Activated T-helper 2 cell treated with anti-CD3 and anti-CD28 coated beads, Interferon-gamma antibody, Interleukin-2, Interleukin-4, amounts not matched to agents 10 μg/mL and 5 μg/mL and 100 μg/mL, durations not matched to agents 14 hours and 24 hours and 36 hours (primary cell): ENCODE measurements around the gene CBFA2T3. TPM values are rescaled to one million over a fixed set of nuclear protein-coding genes. Genes with fewer than 3 reads are reported as not detected.

ENCODE experiments used
- DNase-seq: peaks from one replicate; pipeline ENCODE4 v3.0.0; 2021; ENCODE audit warnings: low spot score
- H3K27ac Mint-ChIP-seq: one replicate; pipeline ENCODE4 v1.8.0; 2021; ENCODE audit warnings: mixed read lengths
- H3K27me3 Mint-ChIP-seq: one replicate; pipeline ENCODE4 v1.8.0; 2021; ENCODE audit warnings: low read depth, mixed read lengths
- H3K36me3 Mint-ChIP-seq: one replicate; pipeline ENCODE4 v1.8.0; 2021; ENCODE audit warnings: low read depth, mixed read lengths
- H3K4me1 Mint-ChIP-seq: one replicate; pipeline ENCODE4 v1.8.0; 2021; ENCODE audit warnings: low read depth, mixed read lengths
- H3K4me3 Mint-ChIP-seq: one replicate; pipeline ENCODE4 v1.8.0; 2021; ENCODE audit warnings: low read depth, mild to moderate bottlenecking, moderate library complexity, mixed read lengths
- H3K9me3 Mint-ChIP-seq: one replicate; pipeline ENCODE4 v1.8.0; 2021; ENCODE audit warnings: mixed read lengths
- intact Hi-C: fragments of 100-400 bp; cut with micrococcal nuclease; formaldehyde crosslinking; loops from one replicate; pipeline ENCODE4 v1.15.1; 2023
- total RNA-seq: library from RNA; stranded (reverse); gene quantifications from 2 replicates; pipeline ENCODE4 v1.2.3, GENCODE V29; 2022

CBFA2T3 gene
- total RNA-seq, 1 donor from 2014 or later = 0.30 TPM

DNA sequence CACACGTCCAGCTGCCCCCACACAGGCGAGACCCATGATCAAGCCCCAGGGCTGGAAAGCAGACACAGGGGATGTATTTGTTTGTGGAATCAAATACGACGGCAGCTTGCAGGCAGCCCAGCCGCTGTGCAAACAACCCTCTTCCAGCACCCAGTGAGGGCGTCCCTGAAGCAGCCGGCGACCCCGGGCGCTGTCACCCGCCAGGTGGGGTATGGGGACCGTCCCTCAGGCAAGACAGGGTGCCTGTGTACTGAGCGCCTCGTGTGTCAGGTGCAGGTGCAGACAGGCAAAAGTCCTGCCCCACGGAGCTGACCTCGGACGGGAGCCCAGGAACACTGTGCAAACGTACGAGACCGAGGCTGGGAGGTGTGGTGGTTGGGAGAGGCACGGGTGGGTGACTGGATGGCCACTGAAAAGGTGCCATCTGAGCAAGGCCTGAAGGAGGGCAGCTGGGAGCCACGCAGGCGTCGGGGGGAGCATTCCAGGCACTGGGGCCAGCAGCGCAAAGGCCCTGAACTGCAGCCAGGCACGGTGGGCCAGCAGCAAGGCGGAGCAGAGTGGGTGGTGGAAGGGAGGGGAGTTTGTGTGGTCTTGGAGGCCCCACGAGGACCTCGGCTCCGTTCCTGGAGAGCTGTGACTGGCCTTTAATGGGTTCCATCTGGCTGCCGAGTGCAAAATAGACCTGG lies 48.5 kb downstream of the CBFA2T3 start:
- Mint-ChIP-seq H3K36me3 (no peaks in the 10 kb centered on the region), H3K27ac (no peak overlapping the region), H3K27me3 (no peaks in the 10 kb centered on the region), H3K4me3 (no peak overlapping the region), H3K4me1 (no peaks in the 10 kb centered on the region), H3K9me3 (peaks cover 11% of the 10 kb centered on the region)
- intact Hi-C loops = no loop called here
- DNase-seq = no peak

DNA sequence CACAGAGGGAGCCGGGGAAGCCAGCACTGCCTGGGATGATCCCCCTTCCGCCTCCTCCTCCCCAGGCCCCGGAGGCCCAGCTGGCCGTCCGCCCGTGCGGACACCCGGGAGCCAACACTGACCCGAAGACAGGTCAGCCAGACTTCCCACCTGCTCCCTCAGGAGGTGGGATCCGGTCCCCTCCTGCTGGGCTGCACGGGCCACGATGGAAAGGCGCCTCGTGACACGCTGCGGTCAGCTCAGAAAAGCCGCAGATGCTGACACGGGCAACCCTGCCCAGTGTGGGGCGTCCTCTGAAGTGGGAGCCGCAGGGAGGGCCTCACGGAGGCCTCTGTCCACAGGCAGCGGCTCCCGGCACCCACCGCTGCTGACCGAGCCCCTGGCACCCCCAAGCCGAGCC lies 49.3 kb downstream of the CBFA2T3 start:
- Mint-ChIP-seq H3K27me3 (no peaks in the 10 kb centered on the region), H3K9me3 (peaks cover 11% of the 10 kb centered on the region), H3K36me3 (no peaks in the 10 kb centered on the region), H3K4me3 (no peak overlapping the region), H3K27ac (no peak overlapping the region), H3K4me1 (no peaks in the 10 kb centered on the region)
- intact Hi-C loops = no loop called here
- DNase-seq = no peak

DNA sequence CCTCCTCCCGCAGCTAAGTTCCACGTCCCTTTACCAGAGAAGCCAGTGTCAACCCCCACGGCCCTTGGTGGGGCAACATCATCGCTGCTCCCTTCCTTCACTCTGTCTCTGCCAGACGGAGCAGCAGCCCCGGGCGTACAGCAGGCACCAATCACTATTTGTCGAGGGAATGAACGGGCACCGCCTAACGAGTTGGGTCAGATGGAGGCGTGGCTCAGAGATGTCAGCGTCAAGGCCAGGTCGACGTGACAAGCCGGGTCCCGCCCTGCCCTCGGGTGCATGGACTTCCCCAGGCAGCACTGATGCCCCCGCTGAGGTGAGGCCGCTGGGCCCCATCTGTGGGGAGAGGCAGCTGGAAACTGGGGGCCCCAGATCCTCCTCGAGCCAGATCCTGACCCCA lies 50.0 kb downstream of the CBFA2T3 start:
- no peaks in the 10 kb centered on the region for H3K4me1 Mint-ChIP-seq
- intact Hi-C loops = no loop called here
- H3K27me3 Mint-ChIP-seq = no peaks in the 10 kb centered on the region
- peaks cover 11% of the 10 kb centered on the region for H3K9me3 Mint-ChIP-seq
- H3K4me3 Mint-ChIP-seq = no peak overlapping the region
- H3K27ac Mint-ChIP-seq = no peak overlapping the region
- no peaks in the 10 kb centered on the region for H3K36me3 Mint-ChIP-seq
- DNase-seq = no peak

GRCh38 chr16:88926374-88926990 lies 50.5 kb downstream of the CBFA2T3 start:
- Mint-ChIP-seq H3K9me3 (peaks cover 11% of the 10 kb centered on the region), H3K27me3 (no peaks in the 10 kb centered on the region), H3K36me3 (no peaks in the 10 kb centered on the region), H3K4me1 (no peaks in the 10 kb centered on the region), H3K27ac (no peak overlapping the region), H3K4me3 (no peak overlapping the region)
- intact Hi-C loops = no loop called here
- DNase-seq = no peak

DNA sequence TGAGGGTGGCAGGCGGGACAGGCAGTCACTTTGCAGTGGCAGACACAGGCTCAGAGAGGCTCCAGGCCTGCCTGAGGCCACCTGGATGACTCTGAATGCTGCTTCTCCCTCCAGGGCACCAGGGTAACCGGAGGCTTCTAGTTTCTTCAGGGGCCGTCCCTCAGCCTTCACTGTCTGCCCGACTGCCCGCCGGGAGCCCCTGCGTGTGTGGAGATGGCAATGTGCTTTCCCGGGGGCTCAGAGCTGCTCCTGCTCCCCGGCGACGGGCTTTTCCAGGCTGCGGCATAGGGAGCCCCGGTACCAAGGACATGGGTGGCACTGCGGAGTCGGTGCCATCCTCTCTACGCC lies 51.5 kb downstream of the CBFA2T3 start:
- Mint-ChIP-seq H3K27ac (no peak overlapping the region), H3K9me3 (peaks cover 11% of the 10 kb centered on the region), H3K27me3 (no peaks in the 10 kb centered on the region), H3K4me3 (no peak overlapping the region), H3K36me3 (no peaks in the 10 kb centered on the region), H3K4me1 (peaks cover 2% of the 10 kb centered on the region)
- intact Hi-C loops = no loop called here
- DNase-seq = no peak

DNA sequence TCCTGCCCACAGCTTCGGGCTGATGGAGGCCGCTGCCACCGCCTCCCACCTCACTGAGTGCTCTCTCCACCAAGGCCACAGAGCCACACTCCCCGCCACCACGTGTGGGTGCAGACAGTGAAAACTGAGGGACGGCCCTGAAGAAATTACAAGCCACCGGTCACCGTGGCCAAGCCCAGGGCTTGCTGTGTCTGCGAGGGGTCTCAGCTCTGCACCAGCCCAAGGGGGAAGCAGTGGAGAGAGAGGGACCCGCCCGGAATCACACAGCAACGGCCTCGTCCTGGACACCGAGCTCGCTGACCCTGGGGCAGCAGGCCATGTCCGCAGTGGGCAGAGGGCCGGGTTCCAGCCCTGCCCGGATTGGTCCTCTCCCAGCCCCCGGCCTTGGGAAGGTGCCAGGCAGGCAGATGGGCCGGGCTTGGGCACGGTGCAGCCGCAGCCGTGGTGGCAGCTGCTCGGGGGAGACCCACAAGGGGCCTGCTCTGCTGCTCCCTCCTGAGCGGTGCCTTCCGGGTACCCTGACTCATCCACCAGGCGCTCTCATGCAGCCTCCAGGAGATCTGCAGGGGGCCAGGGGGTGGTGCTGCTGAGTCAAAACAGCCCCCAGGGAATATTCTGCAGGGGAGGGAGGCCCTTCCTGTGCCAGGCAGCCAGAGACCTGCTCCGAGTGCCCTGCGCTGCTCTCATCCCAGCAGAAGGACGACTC lies 52.0 kb downstream of the CBFA2T3 start:
- Mint-ChIP-seq H3K36me3 (no peaks in the 10 kb centered on the region), H3K27ac (no peak overlapping the region), H3K4me1 (peaks cover 2% of the 10 kb centered on the region), H3K27me3 (no peaks in the 10 kb centered on the region), H3K9me3 (peaks cover 8% of the 10 kb centered on the region), H3K4me3 (no peak overlapping the region)
- no peak for DNase-seq
- intact Hi-C loops = no loop called here

DNA sequence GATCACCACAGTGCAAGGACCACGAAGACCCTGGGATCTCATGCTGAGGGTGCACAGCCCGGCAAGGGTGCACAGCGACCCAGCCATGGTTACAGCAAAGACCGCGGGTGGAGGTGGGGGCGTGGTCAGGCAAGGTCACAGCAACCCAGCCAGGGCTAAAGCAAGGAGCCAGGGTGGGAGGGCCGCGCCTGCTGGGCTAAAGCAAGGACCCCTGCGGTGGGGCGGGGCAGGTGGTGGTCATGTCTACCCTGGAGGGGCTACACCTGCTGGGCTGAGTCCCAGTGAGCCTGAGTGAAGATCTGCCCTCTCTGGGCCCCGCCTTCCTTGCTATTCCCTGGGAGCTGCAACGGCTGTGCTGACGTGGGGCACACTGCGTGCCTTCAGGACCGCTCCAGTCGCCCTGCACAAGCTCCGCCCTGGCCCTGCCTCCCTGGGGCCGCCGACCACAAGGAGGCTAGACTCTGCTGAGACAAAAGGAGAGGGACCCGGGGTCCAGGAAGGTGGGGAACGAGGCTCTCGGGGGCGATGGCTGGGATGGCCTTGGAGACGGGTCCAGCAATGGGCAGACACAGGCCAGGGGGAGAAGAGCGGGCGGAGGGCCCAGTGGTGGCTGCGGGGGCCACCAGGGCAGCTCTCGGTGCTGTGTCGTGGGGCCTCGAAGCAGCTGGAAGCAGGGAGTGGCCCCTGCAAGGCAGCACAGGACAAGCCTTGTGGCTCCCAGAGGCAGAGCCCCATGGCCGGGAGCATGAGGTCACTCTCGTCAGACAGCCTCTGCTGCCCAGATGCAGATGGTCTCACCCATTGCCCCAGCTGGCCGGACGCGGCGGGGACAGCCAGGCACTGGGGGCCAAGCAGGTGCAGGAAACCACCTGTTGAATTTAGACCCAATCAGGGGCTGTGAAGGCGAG lies 52.8 kb downstream of the CBFA2T3 start:
- Mint-ChIP-seq H3K4me1 (peaks cover 2% of the 10 kb centered on the region), H3K27ac (no peak overlapping the region), H3K36me3 (no peaks in the 10 kb centered on the region), H3K27me3 (no peaks in the 10 kb centered on the region), H3K9me3 (no peaks in the 10 kb centered on the region), H3K4me3 (no peak overlapping the region)
- intact Hi-C loops = no loop called here
- DNase-seq = no peak

- intact Hi-C loops = no loop called here
- Mint-ChIP-seq H3K27me3 (no peaks in the 10 kb centered on the region), H3K4me1 (peaks cover 2% of the 10 kb centered on the region), H3K9me3 (no peaks in the 10 kb centered on the region), H3K4me3 (no peak overlapping the region), H3K36me3 (no peaks in the 10 kb centered on the region), H3K27ac (no peak overlapping the region)
- no peak for DNase-seq
These were observed 53.6 kb downstream of the CBFA2T3 start for GRCh38 chr16:88923450-88923849.

DNA sequence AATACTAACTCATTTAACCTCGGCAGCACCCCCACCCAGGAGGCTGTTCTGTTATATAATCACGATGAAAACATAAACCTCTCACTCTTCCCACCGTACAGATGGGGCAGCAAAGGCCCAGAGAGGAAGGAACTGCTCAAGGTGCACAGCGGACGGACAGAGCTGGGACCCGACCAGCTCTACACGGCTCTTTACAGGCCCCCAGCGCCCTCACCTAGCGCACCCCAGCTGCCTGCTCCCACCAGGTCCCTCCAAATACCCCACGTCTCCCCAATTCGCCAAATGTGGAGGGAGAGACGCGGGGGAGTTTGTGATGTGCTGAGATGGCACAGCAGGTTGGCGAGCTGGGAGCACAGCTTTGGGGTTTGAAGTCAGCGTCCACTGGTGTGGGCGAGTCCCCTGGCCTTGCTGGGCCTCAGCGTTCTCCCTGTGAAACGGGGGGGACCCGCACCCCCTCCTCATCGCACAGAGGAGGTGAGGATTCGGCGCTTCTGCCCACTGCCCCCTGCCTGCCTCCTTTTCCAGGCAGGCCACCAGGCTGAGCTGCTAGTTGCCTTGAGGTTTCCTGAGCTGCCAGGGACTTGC lies 54.1 kb downstream of the CBFA2T3 start:
- no peak overlapping the region for H3K27ac Mint-ChIP-seq

DNA sequence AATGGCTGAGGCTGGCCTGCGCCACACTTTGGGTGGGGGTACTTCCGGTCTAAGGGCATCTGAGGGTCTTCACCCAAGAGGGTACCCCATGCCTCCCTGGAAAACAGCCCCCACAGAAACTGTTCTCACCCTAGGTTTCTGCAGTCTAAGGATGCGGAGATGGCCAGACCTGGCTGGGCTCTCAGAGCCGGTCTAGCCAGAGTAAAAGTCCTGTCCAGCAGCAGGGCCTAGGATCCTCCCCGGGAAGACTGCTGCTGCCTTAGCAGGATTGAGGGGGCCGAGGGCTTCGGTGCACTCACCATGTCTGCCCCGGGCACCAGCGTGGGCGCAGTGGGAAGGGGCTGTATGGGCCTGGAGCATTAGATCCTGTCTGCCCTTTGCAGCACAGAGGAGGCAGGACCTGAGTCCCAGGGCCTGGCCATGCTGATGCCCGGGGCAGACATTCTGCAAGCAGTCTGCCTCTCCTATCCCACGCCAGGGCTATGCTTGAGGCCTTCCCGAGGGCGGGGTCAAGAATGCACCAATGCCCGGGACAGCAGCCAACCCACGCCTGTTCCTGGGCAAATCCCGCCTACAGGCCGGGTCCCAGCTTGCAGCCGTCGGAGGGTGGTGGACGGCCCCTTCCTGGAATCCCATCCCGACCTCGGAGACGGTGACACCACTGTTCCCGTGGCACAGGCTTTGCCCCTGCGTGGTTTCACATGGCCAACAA lies 54.7 kb downstream of the CBFA2T3 start:
- DNase-seq = no peak
- intact Hi-C loops = no loop called here
- no peaks in the 10 kb centered on the region for H3K9me3 Mint-ChIP-seq
- H3K27ac Mint-ChIP-seq = no peak overlapping the region
- H3K4me3 Mint-ChIP-seq = no peak overlapping the region
- H3K4me1 Mint-ChIP-seq = peaks cover 2% of the 10 kb centered on the region
- no peaks in the 10 kb centered on the region for H3K27me3 Mint-ChIP-seq
- no peaks in the 10 kb centered on the region for H3K36me3 Mint-ChIP-seq

More for the DNA sequence above, 54.1 kb downstream of the CBFA2T3 start:
- no peaks in the 10 kb centered on the region for H3K9me3 Mint-ChIP-seq
- H3K27me3 Mint-ChIP-seq = no peaks in the 10 kb centered on the region
- no peak for DNase-seq
- no peaks in the 10 kb centered on the region for H3K36me3 Mint-ChIP-seq
- H3K4me1 Mint-ChIP-seq = peaks cover 2% of the 10 kb centered on the region
- no peak overlapping the region for H3K4me3 Mint-ChIP-seq
- intact Hi-C loops = no loop called here

- peaks cover 2% of the 10 kb centered on the region for H3K4me1 Mint-ChIP-seq
- no peaks in the 10 kb centered on the region for H3K27me3 Mint-ChIP-seq
- DNase-seq = no peak
- H3K27ac Mint-ChIP-seq = no peak overlapping the region
- no peaks in the 10 kb centered on the region for H3K36me3 Mint-ChIP-seq
- intact Hi-C loops = no loop called here
- H3K9me3 Mint-ChIP-seq = no peaks in the 10 kb centered on the region
- H3K4me3 Mint-ChIP-seq = no peak overlapping the region
These were observed 55.4 kb downstream of the CBFA2T3 start for GRCh38 chr16:88921591-88921990.
